DMS153 treated with DMSO at 0.1 percent for 48 hours (cell line): ENCODE results near the gene SMYD2.

Experiments
- DNase-seq: peaks from one replicate; lab custom pipeline; 2025; ENCODE audit not compliant: unreplicated experiment; lab: John Stamatoyannopoulos, UW

SMYD2 gene

DNA sequence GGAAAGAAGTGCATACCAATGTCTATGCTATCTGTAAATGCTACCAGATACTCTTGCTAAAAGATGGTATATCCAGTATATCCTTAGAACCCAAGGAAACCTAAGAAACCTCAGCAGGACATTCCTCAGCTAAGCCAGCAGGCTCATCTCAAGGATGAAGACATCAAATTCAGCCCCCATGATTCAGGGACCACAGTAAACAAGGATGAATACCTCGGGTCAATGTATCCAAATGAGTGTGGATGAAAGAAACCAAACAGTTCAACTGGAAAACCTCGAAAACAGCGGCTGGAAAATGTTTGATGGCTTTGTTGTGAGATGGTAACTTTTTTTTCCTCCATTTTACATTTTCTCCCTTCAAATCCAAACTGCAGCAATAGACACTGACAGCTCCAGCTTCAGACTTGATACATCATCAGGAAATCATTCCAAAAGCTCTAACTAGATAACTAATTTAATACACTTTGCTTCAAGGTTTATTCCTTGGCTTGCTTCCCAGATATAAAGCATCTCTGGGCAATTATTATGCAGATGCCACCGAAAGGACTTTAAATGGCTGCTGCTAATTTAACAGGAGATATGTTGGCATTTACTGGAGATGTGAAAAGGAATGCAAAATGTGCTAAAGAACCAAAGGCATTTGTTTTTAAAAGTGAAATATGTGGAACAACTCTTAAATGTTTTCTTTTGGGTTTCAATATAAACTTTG is 73.6 kb downstream of the SMYD2 start:
- no peak for DNase-seq

DNA sequence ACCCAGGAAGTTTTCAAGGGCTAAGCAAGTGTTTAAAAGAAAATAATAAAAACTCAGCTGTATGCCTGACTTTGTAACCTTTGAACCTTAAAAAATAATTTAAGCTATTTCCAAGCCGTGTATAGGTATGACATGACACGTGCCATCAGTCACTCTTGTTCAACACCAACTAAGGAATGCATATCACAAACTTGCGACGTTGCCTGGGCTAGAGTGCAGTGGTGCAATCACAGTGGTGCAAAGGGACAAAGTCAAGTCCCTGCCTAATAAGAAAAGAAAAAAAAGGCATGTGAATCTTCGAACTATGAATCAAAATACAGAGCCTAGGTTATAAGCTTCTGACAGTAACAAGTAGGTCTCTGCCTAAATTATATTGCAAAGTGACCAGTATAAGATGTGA is 79.2 kb downstream of the SMYD2 start:
- DNase-seq, result no peak

DNA sequence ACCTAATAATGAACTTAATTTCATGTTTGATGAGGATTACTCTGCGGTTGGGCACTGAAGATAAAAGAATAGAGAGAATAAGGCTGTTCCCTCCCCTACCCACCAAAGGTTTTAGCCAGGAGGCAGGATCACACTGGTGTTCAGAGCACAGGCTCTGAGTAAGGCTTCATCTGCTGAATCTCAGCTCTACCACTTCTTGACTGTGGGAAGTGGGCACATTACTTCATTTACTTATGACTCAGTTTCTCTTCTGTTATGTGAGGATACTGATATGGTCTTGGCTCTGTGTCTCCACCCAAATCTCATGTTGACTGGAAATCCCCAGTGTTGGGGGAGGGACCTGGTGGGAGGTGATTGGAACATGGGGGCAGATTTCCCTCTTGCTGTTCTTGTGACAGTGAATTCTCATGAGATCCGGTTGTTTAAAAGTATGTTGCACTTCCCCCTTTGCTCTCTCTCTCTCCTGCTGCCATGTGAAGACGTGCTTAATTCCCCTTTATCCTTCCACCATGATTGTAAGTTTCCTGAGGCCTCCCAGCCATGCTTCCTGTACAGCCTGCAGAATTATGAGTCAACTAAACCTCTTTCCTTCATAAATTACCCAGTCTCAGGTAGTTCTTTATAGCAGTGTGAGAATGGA is 79.7 kb downstream of the SMYD2 start:
- DNase-seq, result no peak

DNA sequence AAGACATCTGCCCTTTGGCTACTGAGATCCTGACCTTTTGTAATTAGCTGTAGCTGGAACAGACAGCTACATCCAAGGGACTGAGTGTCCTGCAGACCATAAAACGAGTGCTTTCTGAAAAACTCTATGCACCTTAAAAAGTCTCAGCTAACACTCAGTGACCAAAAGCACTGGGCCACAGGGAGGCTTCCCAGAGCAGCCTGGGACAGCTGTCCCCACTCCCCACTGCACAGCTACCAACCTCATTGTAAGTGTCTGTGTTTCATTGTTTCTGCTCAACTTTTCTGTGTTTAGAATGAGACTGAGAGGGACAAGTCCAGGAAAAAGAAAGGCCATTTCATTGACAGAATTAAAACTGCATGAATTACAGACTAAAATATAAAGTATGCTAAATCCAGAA is 80.7 kb downstream of the SMYD2 start:
- DNase-seq, result no peak

DNA sequence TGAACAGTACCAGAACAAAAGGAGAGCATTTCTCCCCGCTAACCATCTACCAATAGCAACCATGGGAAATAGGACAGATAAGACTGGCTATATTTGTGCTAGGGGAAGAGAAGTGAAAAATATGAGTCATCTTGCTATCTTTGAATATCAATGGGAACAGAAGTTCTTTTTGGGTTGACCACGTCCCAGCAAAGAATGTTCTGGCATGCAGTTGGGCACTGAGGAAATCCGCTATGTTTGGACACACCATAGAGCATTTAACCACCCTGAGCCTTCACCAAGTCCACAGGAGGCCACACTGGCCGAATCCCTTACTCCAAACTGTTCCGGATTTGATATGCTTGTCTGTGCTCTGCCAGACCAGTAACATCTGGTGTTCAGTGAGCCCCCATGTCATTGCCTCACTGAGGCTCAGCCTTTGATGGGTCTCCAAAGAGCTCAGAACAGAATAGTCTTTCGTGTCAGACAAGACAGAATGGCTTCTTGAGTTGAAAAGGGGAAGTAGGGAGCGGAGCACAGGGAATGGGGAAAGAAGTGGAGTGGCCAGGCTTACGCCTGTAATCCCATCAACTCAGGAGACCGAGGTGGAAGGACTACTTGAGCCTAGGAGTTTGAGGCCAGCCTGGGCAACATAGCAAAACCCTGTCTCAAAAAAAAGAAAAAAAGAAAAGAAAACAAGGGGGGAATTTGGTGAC is 81.4 kb downstream of the SMYD2 start:
- DNase-seq, result no peak

DNA sequence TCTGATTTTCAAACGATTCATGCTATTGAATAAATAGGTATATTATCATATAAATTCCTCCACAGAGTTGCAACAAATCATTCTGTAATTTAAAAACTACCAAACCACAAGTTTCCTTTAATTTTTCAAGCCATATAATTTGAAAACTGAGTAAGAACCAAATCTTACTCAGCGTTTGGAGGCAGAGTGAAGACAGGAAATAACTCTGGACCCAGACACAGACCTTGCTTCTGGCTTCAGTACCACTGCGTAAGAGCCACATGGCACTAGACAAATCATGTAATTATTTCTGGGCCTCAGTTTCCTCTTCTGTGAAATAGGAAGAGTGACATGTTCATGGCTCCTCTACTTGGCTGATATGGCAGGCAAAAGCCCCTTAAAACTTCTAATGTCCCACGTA is 82.4 kb downstream of the SMYD2 start:
- no peak for DNase-seq

DNA sequence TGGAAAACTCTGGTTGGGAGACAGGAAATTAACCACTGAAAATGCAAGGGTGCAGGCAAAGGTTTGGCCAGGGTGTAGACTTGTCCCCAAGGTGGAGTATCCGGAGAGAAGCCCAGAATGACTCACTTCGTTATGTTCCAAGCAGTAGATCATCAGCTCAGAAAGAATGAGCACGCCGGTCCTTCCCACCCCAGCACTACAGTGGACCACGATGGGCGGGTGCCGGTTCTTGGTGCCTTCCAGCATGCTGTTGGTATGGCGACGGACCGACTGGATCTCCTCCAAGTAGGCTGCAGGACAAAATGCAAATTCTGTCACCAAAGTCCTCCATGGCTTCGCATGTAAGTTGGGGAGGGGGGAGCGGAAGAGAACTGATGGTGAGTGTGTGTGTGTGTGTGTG is 83.4 kb downstream of the SMYD2 start:
- no peak for DNase-seq

DNA sequence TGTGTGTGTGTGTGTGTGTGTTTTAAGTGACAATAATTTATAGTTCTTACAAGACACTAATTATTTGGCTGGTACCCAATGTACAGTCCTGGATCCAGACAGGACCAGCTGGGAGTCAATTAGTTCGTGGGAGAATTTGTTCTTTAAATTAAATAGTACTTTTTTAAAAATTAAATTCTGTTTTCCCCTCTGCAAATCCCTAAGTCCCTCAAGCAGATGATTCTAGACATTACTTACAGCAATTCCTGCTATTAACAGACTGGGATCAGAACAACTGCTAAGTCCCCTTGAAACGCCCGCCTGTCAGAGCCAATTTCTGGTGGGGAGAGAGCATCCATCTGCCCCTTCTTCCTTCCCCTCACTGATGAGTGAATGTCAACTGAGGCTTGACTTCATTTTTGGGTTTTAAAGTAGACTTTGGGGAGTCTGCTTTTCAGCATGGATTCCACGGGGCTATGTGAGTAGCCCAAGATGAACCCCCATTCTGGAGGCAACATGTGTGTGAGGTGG is 83.9 kb downstream of the SMYD2 start:
- no peak for DNase-seq

DNA sequence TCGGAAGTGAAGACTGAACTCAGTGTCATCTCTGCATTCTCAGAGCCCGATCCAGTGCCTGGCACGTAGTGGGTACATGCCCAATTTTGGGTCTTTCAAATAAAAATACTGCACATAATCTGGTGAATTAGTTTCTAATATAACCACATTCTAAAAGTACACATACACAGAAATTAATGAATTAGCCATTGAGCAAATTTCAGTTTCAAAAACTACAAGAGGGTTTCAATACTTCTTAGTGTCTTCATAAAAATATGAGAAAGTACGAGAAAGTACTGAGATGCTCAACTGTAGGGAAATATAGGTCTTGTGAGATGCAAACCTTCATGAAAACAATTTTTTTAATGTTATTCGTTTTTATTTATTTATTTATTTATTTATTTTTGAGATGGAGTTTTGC is 86.9 kb downstream of the SMYD2 start:
- no peak for DNase-seq

DNA sequence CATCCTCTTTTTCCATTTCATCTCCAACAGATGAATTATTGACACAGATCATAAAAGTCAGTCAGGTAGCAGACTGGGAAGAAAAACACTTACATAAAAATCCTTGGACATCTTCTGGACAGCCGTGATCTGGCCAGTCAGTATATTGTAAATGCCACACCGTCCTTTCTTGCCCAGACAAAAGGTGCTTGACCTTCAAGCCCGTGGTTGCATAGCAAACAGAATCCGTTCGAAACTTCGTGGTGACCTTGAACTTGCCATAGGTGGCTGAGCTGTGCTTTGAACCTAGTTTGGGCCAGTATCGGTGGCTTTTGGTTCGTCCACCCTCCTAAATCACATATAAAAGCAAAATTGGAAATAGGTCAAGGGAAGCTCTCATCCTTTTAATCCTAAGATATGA is 88.4 kb downstream of the SMYD2 start:
- no peak for DNase-seq

DNA sequence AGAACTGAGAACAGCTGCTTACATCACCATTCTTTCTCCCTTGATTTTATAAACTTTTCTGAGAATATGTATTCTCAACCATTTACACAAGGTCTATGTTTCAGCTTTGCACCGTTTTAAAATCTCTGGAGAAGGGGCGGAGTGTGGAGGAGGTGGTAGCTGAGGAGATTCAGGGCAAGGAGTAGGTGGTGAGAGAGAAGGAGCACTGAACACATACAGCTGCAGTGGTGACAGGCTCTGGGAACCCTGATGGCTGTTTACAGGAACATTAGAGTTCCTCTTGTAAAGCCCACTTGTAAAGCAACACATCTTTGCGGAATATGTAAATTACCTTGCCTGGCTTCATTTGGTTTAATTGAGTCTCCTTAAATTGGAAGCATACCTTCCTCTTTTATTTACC is 89.7 kb downstream of the SMYD2 start:
- DNase-seq, result no peak

DNA sequence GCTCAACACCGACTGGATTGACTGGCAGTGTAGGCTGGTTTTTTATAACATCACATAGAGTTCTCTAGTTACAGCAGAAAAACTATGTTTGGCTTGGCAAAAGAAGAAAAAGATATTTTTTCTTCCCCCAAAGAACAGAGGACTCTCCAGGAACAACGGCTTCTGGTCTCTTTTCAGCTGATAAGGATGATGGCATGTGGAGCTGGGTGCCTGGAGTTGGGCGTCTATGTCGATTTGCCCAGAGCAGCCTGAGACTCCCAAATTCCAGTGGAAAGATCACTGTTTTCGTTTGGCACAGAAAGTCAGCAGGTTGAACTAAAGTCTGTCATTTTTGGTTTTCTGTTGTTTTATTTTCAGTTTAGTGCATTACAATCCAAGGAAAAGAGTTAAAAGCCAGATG is 91.1 kb downstream of the SMYD2 start:
- no peak for DNase-seq

DNA sequence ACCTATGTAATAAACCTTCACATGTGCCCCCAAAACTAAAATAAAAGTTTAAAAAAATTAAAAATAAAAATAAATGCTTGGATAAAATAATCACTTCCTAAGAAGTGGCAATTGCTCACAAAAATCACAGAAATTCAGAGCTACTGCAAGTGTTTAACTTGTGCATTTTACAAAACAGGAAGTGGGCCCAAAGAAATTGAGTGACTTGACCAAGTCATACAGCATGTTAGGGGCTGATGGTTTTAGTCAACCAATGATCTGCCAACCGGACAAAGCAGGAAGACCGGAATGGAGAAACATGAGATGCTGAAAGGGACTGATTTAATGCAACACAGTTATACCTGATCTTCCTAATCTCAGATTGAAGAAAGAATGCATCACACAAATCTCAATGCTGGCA is 96.5 kb downstream of the SMYD2 start:
- no peak for DNase-seq

DNA sequence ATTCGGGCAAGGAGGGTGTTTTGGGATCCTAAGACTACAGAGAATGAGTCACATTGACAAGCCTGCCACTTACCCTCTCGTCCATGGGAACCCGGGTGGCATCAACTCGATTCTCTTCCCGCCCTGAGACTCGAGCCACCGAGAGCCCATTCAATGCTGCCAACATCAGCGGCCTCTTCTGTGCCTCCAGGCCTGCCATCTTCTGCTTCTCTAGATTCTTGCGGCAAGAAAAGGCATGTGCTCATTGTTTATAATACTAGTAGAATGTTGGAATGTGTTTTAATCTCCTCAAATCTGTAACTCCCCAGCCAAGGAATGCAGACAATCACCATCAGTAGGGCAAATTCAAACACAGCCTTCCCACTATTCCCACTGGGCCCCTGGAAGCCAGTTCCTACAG is 96.9 kb downstream of the SMYD2 start:
- DNase-seq, result no peak

DNA sequence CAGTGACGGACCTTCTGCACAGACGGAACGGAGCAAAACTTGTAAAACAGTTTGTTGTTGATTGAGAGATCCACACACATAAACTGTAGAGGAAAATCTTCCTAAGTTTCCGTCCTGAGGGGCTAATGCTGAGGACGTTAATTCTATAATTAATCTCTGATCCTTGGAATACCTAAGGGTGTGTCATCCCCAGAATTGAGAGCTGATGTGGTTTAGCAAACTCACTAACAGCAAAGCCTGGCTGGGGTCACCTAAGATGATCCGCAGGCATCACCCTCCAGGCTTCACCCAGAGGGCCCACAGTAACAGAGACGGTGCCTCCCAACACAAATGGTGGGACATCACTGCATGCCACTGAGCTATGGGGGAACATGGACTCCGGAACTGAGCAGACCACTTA is 97.5 kb downstream of the SMYD2 start:
- DNase-seq, result no peak

DNA sequence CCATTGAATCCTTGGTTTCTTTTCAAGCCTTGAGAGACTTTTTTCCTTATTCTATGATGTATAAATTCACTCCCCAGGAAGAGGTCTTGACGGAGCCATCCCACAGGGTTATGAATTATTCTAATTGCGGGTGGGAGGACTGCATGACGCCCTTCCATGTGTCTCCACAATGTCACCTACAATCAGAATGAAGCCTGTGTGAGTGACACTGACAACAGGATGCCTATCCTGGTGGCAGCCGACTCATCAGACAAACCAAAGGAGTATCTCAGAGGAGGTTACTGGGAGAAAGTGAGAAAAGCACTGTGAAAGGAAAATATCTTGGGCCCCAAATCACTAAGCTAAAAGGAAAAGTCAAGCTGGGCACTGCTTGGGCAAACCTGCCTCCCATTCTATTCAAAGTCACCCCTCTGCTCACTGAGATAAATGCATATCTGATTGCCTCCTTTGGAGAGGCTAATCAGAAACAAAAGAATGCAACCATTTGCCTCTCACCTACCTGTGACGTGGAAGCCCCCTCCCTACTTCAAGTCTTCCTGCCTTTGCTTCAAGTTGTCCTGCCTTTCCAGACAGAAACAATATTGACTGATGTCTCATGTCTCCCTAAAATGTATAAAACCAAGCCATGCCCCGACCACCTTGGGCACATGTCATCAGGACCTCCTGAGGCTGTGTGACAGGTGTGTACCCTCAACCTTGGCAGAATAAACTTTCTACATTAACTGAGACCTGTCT is 98.4 kb downstream of the SMYD2 start:
- no peak for DNase-seq

DNA sequence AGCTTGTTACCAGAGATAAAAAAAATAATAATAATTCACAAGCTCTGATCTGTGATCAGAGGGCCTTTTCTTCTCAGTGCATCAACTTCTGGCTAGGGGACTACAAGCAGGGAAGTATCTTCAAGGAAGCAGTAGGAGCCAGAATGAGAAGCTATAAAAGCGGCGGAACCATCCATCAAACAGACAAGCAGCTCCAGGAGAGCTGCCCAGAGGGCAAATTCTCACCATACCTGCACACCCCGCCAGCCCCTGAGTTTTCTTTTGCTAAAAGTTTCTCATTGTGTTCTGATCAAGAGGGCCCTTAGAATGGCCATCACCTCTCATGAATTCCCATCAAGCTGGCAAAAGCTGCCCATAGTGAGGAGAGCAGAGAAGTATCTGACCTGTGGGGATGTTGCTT is 99.4 kb downstream of the SMYD2 start:
- no peak for DNase-seq

DNA sequence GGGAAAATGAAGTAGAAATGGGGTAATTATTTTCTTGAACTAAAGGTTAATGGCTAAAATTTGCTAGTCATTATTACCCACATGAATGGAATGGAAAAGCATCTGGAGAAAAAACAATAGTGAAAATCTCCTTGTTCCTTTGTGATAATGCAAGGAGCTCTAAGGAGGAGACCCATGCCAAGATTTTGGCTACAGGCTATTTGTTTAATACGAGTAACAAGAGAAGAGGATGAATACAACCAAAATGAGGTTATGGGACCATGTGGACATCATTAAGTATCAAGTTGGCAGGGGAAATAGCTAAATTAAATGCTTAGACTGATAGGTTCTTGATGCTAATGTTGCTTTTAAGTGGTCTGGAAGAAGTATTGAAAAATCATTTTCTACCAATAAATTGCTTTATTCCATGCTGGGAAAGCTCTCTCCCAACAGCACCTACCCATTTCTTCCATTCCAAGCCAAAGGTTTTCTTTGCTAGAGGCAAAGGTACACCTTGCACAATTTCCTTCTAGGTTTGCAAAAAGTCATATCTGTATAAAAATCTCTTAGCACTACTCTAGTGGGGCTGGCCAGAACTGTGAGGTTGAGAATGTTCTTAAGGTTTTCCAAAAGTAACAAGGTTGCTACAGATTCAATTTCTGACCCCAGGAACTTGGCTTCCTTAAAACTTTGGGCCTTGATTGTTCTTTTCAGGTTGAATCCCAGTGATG is 100.2 kb downstream of the SMYD2 start:
- DNase-seq, result no peak

DNA sequence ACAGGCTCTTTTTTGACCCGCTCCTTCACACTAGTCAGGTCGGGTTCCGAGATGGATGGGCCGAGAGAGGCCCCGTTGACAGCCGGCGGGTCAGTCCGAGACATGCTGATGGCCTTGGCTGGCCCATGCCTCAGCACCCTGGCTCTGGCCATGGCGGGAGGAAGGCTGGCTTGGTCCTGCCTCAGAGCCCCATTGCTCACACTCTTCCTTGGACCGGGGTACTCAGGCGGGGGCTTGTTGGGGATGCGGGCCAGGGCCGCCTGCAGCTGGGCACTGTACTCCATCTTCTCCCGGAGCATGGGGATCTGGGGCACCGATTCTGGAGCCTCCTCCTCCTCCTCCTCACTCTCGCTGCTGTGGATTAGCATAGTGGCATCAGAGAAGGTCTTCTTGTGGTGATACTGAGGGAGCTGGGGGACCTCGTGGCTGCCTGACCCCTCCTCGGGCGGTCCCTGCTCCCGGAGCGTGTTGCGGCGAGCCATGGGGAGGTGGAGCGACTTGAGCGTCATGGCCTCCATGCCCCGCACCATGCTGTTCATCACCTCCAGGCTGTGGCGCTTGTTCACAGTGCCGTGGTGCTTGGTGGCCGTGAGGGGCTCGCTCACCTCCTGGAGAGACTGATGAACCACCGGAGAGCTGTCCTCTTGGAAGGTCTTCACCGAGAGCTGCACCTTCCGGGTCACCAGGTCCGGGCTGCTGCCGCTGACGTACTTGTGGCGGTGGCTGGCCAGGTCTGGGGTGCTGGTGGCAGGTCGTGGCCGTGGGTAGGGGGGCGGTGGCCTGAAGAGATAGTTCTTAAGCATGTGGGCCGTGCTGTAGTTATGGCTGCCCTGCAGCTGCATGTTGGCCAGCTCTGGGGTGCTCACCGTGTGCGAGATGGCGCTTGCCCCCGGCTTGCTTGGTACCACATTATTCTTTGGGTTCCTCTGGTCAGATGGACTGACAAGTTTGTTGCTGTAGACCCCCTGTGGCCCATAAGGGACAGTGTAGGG is 102.7 kb downstream of the SMYD2 start:
- no peak for DNase-seq
